Activated CD4-positive, alpha-beta T cell treated with anti-CD3 and anti-CD28 coated beads for 36 hours (primary cell): ENCODE measurements around the gene CDC27. TPM values are rescaled to one million over a fixed set of nuclear protein-coding genes. Genes with fewer than 3 reads are reported as not detected.
"Not testable (repeated sequence)": the region's sequence is repeated elsewhere in the genome, so short reads cannot be mapped to it uniquely, and the experiment has no call there.

Source experiments
- ATAC-seq: fragments of 200-7000 bp; cut with Tn5 transposase; one replicate; pipeline ENCODE4 v1.10.0; 2021; ENCODE audit warnings: mild to moderate bottlenecking, moderate library complexity
- CTCF ChIA-PET: fragments of 350-600 bp; sonication (Branson Sonifier 250); formaldehyde crosslinking; loops from one replicate; lab custom pipeline; 2021; ENCODE audit warnings: antibody characterized with exemption; lab: Charles Lee
- POLR2A ChIA-PET: fragments of 350-600 bp; sonication (Branson Sonifier 250); formaldehyde crosslinking; loops from one replicate; lab custom pipeline; 2021; ENCODE audit warnings: antibody characterized with exemption, inconsistent platforms; lab: Charles Lee
- DNase-seq: peaks from one replicate; pipeline ENCODE4 v3.0.0-alpha.2; 2020
- H3K27ac Mint-ChIP-seq: one replicate; pipeline ENCODE4 v1.8.0; 2021; ENCODE audit warnings: mixed read lengths
- H3K27me3 Mint-ChIP-seq: one replicate; pipeline ENCODE4 v1.8.0; 2021; ENCODE audit warnings: mixed read lengths
- H3K36me3 Mint-ChIP-seq: one replicate; pipeline ENCODE4 v1.8.0; 2021; ENCODE audit warnings: low read depth, mixed read lengths
- H3K4me1 Mint-ChIP-seq: one replicate; pipeline ENCODE4 v1.8.0; 2021; ENCODE audit warnings: mixed read lengths
- H3K4me3 Mint-ChIP-seq: one replicate; pipeline ENCODE4 v1.8.0; 2021; ENCODE audit warnings: mild to moderate bottlenecking, moderate library complexity, mixed read lengths
- H3K9me3 Mint-ChIP-seq: one replicate; pipeline ENCODE4 v1.8.0; 2021; ENCODE audit warnings: low read depth, mixed read lengths
- intact Hi-C, 2 experiments: fragments of 100-400 bp; cut with DNase I in 1 of 2; cut with micrococcal nuclease in 1 of 2; formaldehyde crosslinking; loops; one replicate each; pipeline versions ENCODE4 v1.14.2 to v1.15.1; 2022 to 2024; cut with DNase I, micrococcal nuclease
- total RNA-seq, 2 experiments: library from RNA; stranded (reverse); gene quantifications; one replicate each; pipeline ENCODE4 v1.2.3, GENCODE V29; 2021

Gene CDC27
- total RNA-seq, 2 experiments from 2014 or later = 123 to 166 TPM

- POLR2A ChIA-PET, intact Hi-C loops, DNase-seq, CTCF ChIA-PET, H3K27me3 Mint-ChIP-seq, ATAC-seq, H3K4me3 Mint-ChIP-seq, H3K27ac Mint-ChIP-seq, H3K9me3 Mint-ChIP-seq: not testable (repeated sequence)
- Mint-ChIP-seq H3K4me1 (peaks cover 33% of the 10 kb centered on the region), H3K36me3 (peaks cover 13% of the 10 kb centered on the region)
Measured at GRCh38 chr17:47070266-47070665, 118.8 kb downstream of the CDC27 start.

Other genes with a start within 250 kb of the CDC27 start
- gene RPRML, start 210.0 kb downstream of the CDC27 start, total RNA-seq = not detected
- not detected for gene MYL4, start 20.1 kb upstream of the CDC27 start, total RNA-seq
- gene ITGB3, start 64.5 kb upstream of the CDC27 start, total RNA-seq = under 1 TPM in 1 of 2 experiments, not detected in 1; 0.04 TPM
- gene EFCAB13, start 134.7 kb upstream of the CDC27 start, total RNA-seq = 1 to 10 TPM; 4.6 to 5.9 TPM